ENCODE results near the gene FNBP1. TPM values are rescaled to one million over a fixed set of nuclear protein-coding genes. Genes with fewer than 3 reads are reported as not detected.

Gene FNBP1
- total RNA-seq, 1 donor from 2014 or later, result 80.4 TPM

- H3K9me3 Mint-ChIP-seq (ENCODE audit: unreplicated experiment), result peaks cover 3% of the 10 kb centered on the region
- TF ChIP-seq, protein P1, sequence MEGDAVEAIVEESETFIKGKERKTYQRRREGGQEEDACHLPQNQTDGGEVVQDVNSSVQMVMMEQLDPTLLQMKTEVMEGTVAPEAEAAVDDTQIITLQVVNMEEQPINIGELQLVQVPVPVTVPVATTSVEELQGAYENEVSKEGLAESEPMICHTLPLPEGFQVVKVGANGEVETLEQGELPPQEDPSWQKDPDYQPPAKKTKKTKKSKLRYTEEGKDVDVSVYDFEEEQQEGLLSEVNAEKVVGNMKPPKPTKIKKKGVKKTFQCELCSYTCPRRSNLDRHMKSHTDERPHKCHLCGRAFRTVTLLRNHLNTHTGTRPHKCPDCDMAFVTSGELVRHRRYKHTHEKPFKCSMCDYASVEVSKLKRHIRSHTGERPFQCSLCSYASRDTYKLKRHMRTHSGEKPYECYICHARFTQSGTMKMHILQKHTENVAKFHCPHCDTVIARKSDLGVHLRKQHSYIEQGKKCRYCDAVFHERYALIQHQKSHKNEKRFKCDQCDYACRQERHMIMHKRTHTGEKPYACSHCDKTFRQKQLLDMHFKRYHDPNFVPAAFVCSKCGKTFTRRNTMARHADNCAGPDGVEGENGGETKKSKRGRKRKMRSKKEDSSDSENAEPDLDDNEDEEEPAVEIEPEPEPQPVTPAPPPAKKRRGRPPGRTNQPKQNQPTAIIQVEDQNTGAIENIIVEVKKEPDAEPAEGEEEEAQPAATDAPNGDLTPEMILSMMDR (IDR thresholded peaks at IDR 0.05; ENCODE audit: partially characterized antibody, unreplicated experiment), result no peak
- no peaks in the 10 kb centered on the region for H3K36me3 Mint-ChIP-seq (ENCODE audit: unreplicated experiment)
- H3K27me3 Mint-ChIP-seq (ENCODE audit: unreplicated experiment), result peaks cover 2% of the 10 kb centered on the region
- DNase-seq, result no peak
- H3K4me3 Mint-ChIP-seq (ENCODE audit: unreplicated experiment), result no peak overlapping the region
- H3K27ac Mint-ChIP-seq (ENCODE audit: unreplicated experiment), result no peak overlapping the region
- H3K4me1 Mint-ChIP-seq (ENCODE audit: low read depth, unreplicated experiment), result peaks cover 10% of the 10 kb centered on the region
These were observed 135.8 kb downstream of the FNBP1 start for GRCh38 chr9:129907201-129907600.

DNA sequence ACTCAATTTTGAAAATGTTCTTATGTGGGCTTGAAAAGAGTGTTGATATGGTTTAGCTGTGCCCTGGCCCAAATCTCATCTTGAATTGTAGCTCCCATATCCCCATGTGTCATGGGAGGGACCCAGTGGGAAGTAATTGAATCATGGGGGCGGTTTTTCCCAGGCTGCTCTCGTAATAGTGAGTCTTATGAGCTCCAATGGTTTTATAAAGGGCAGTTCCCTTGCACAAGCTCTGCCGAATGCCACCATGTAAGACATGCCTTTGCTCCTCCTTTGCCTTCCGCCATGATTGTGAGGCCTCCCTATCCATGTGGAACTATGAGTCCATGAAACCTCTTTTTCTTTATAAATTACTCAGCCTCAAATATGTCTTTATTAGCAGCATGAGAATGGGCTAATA, 136.7 kb downstream of the FNBP1 start:
- no peak overlapping the region for H3K27ac Mint-ChIP-seq (ENCODE audit: unreplicated experiment)
- TF ChIP-seq, protein P1 (IDR thresholded peaks at IDR 0.05; ENCODE audit: partially characterized antibody, unreplicated experiment), result no peak
- peaks cover 10% of the 10 kb centered on the region for H3K4me1 Mint-ChIP-seq (ENCODE audit: low read depth, unreplicated experiment)
- no peak overlapping the region for H3K4me3 Mint-ChIP-seq (ENCODE audit: unreplicated experiment)
- no peaks in the 10 kb centered on the region for H3K36me3 Mint-ChIP-seq (ENCODE audit: unreplicated experiment)
- no peak for DNase-seq
- H3K9me3 Mint-ChIP-seq (ENCODE audit: unreplicated experiment), result peaks cover 3% of the 10 kb centered on the region
- peaks cover 2% of the 10 kb centered on the region for H3K27me3 Mint-ChIP-seq (ENCODE audit: unreplicated experiment)

DNA sequence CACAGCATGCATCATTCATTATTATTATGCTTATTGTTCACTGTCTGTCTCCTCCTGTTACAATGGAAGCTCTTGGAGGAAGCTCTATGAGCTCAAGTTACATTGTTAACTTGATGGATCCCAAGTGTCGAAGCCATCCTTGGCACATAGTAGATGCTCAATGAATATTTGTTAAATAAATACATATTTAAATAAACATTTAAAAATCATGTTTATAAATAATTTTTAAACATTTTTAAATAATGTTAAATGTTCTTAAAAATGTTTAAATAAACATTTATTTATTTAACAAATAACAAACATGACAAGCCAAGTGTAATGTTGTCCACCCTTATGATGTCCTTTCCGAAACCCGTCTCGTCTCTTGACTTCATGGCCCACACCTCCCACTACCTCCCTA, 138.3 kb downstream of the FNBP1 start:
- peaks cover 2% of the 10 kb centered on the region for H3K27me3 Mint-ChIP-seq (ENCODE audit: unreplicated experiment)
- no peak overlapping the region for H3K27ac Mint-ChIP-seq (ENCODE audit: unreplicated experiment)
- H3K4me3 Mint-ChIP-seq (ENCODE audit: unreplicated experiment), result no peak overlapping the region
- H3K36me3 Mint-ChIP-seq (ENCODE audit: unreplicated experiment), result no peaks in the 10 kb centered on the region
- peaks cover 3% of the 10 kb centered on the region for H3K9me3 Mint-ChIP-seq (ENCODE audit: unreplicated experiment)
- peaks cover 15% of the 10 kb centered on the region for H3K4me1 Mint-ChIP-seq (ENCODE audit: low read depth, unreplicated experiment)
- TF ChIP-seq, protein P1 (IDR thresholded peaks at IDR 0.05; ENCODE audit: partially characterized antibody, unreplicated experiment), result no peak
- no peak for DNase-seq

GRCh38 chr9:129902740-129903134, 140.3 kb downstream of the FNBP1 start:
- H3K27ac Mint-ChIP-seq (ENCODE audit: unreplicated experiment), result no peak overlapping the region
- H3K27me3 Mint-ChIP-seq (ENCODE audit: unreplicated experiment), result peaks cover 2% of the 10 kb centered on the region
- H3K36me3 Mint-ChIP-seq (ENCODE audit: unreplicated experiment), result no peaks in the 10 kb centered on the region

GRCh38 chr9:129901993-129902739, 140.8 kb downstream of the FNBP1 start:
- H3K27me3 Mint-ChIP-seq (ENCODE audit: unreplicated experiment), result peaks cover 2% of the 10 kb centered on the region
- H3K4me1 Mint-ChIP-seq (ENCODE audit: low read depth, unreplicated experiment), result peaks cover 6% of the 10 kb centered on the region
- no peak for DNase-seq
- peaks cover 3% of the 10 kb centered on the region for H3K9me3 Mint-ChIP-seq (ENCODE audit: unreplicated experiment)
- TF ChIP-seq, protein P1 (IDR thresholded peaks at IDR 0.05; ENCODE audit: partially characterized antibody, unreplicated experiment), result no peak
- no peaks in the 10 kb centered on the region for H3K36me3 Mint-ChIP-seq (ENCODE audit: unreplicated experiment)
- no peak overlapping the region for H3K4me3 Mint-ChIP-seq (ENCODE audit: unreplicated experiment)
- H3K27ac Mint-ChIP-seq (ENCODE audit: unreplicated experiment), result no peak overlapping the region

More at GRCh38 chr9:129902740-129903134, 140.3 kb downstream of the FNBP1 start:
- Mint-ChIP-seq H3K9me3 (ENCODE audit: unreplicated experiment) (peaks cover 3% of the 10 kb centered on the region), H3K4me1 (ENCODE audit: low read depth, unreplicated experiment) (peaks cover 6% of the 10 kb centered on the region), H3K4me3 (ENCODE audit: unreplicated experiment) (no peak overlapping the region)
- TF ChIP-seq, protein P1 (IDR thresholded peaks at IDR 0.05; ENCODE audit: partially characterized antibody, unreplicated experiment), result no peak
- no peak for DNase-seq

Measured in glutamatergic neuron (in vitro differentiated cells).